Astrocyte (in vitro differentiated cells and primary cell): ENCODE data around the gene PUDP. TPM values are rescaled to one million over a fixed set of nuclear protein-coding genes. Genes with fewer than 3 reads are reported as not detected.

Experiments
- DNase-seq: peaks from one replicate; pipeline ENCODE4 v3.0.0-alpha.2; 2010; ENCODE audit warnings: low read depth
- FAIRE-seq: peaks from 2 replicates; lab custom pipeline; 2011; peaks lifted over from hg19 to GRCh38; lab: Jason Lieb, UNC
- H2AFZ ChIP-seq: 2 replicates; pipeline ENCODE4 v1.6.0; 2012; ENCODE audit warnings: low read depth, low read length, inconsistent platforms
- H3K27ac ChIP-seq: 2 replicates; pipeline ENCODE4 v1.5.1; 2011; ENCODE audit warnings: low read depth, low read length, inconsistent platforms
- H3K27me3 ChIP-seq: 2 replicates; pipeline ENCODE4 v1.6.0; 2011; ENCODE audit warnings: low read length, inconsistent platforms; ENCODE audit not compliant: insufficient read depth
- H3K36me3 ChIP-seq: 2 replicates; pipeline ENCODE4 v1.5.1; 2011; ENCODE audit warnings: low read length, inconsistent platforms; ENCODE audit not compliant: insufficient read depth
- H3K4me1 ChIP-seq: 2 replicates; pipeline ENCODE4 v1.5.1; 2011; ENCODE audit warnings: low read length, inconsistent platforms; ENCODE audit not compliant: insufficient read depth
- H3K4me2 ChIP-seq: 2 replicates; pipeline ENCODE4 v1.6.0; 2012; ENCODE audit warnings: low read length, inconsistent platforms
- H3K4me3 ChIP-seq: 2 replicates; pipeline ENCODE4 v1.5.1; 2011; ENCODE audit warnings: low read depth, mild to moderate bottlenecking, low read length, inconsistent platforms; ENCODE audit not compliant: insufficient read depth
- H3K79me2 ChIP-seq: 2 replicates; pipeline ENCODE4 v1.6.0; 2012; ENCODE audit warnings: mild to moderate bottlenecking, low read length, inconsistent platforms; ENCODE audit not compliant: insufficient read depth
- H3K9ac ChIP-seq: 2 replicates; pipeline ENCODE4 v1.6.0; 2012; ENCODE audit warnings: mild to moderate bottlenecking, low read length, inconsistent platforms
- H3K9me3 ChIP-seq: 2 replicates; pipeline ENCODE4 v1.5.1; 2012; ENCODE audit warnings: low read depth, mild to moderate bottlenecking, low read length, inconsistent platforms; ENCODE audit not compliant: insufficient read depth
- H4K20me1 ChIP-seq: 2 replicates; pipeline ENCODE4 v1.6.0; 2012; ENCODE audit warnings: low read length, inconsistent platforms; ENCODE audit not compliant: insufficient read depth
- H3K27ac Mint-ChIP-seq: one replicate; pipeline ENCODE4 v1.8.0; 2021; ENCODE audit warnings: mild to moderate bottlenecking, mixed read lengths; ENCODE audit not compliant: unreplicated experiment
- H3K27me3 Mint-ChIP-seq: one replicate; pipeline ENCODE4 v1.8.0; 2021; ENCODE audit warnings: low read depth, mixed read lengths; ENCODE audit not compliant: unreplicated experiment
- H3K36me3 Mint-ChIP-seq: one replicate; pipeline ENCODE4 v1.8.0; 2021; ENCODE audit warnings: low read depth, mixed read lengths; ENCODE audit not compliant: unreplicated experiment
- H3K4me1 Mint-ChIP-seq: one replicate; pipeline ENCODE4 v1.8.0; 2021; ENCODE audit warnings: low read depth, mixed read lengths; ENCODE audit not compliant: unreplicated experiment
- H3K4me3 Mint-ChIP-seq: one replicate; pipeline ENCODE4 v1.8.0; 2021; ENCODE audit warnings: mild to moderate bottlenecking, moderate library complexity, mixed read lengths; ENCODE audit not compliant: unreplicated experiment
- H3K9me3 Mint-ChIP-seq: one replicate; pipeline ENCODE4 v1.8.0; 2021; ENCODE audit warnings: mild to moderate bottlenecking, mixed read lengths; ENCODE audit not compliant: unreplicated experiment
- CTCF ChIP-seq: IDR thresholded peaks from 2 replicates; pipeline ENCODE4 v1.5.1; 2011; ENCODE audit warnings: low read depth, mild to moderate bottlenecking, inconsistent platforms, low read length, moderate library complexity; ENCODE audit not compliant: insufficient read depth
- EZH2 ChIP-seq: IDR thresholded peaks from 2 replicates; pipeline ENCODE4 v1.6.1; 2012; ENCODE audit warnings: mild to moderate bottlenecking, low read length, inconsistent platforms; ENCODE audit not compliant: insufficient read depth
- total RNA-seq: library from RNA; stranded (reverse); gene quantifications from 2 replicates; pipeline ENCODE4 v1.2.1, GENCODE V29; 2021

The PUDP gene
- total RNA-seq, 1 donor from 2014 or later, result 21.8 TPM

DNA sequence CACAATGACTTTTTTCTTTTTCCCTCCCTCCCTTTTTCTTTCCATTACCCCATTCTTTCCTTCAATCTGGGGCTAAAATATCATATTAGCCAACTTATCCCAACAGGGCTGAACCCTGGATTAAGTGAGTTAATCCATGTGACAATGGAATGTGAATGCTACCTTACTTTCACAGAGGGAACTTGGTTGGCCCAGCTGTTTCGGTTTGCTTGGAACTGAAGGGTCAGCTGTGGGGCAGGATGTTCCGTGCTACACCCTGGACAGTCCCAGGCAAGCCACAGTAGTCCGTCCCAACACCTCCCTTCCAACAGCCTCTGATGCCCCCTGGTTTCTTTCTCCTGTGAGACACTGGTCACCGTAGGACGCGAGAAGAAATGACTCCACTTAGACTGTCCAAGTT is 95.4 kb downstream of the PUDP start:
- Histone ChIP-seq H2AFZ (no peak overlapping the region), H3K4me3 (no peak overlapping the region), H3K9ac (no peak overlapping the region), H4K20me1 (no peaks in the 10 kb centered on the region), H3K27me3 (no peaks in the 10 kb centered on the region), H3K9me3 (no peaks in the 10 kb centered on the region), H3K4me1 (no peaks in the 10 kb centered on the region), H3K4me2 (no peak overlapping the region), H3K79me2 (no peaks in the 10 kb centered on the region), H3K27ac (no peak overlapping the region), H3K36me3 (no peaks in the 10 kb centered on the region)
- TF ChIP-seq EZH2, result no peak
- no peak for TF ChIP-seq CTCF
- FAIRE-seq (no peak), DNase-seq (no peak)
- peaks cover 5% of the 10 kb centered on the region for H3K36me3 Mint-ChIP-seq
- no peak overlapping the region for H3K27ac Mint-ChIP-seq
- no peaks in the 10 kb centered on the region for H3K27me3 Mint-ChIP-seq
- no peaks in the 10 kb centered on the region for H3K4me1 Mint-ChIP-seq
- no peak overlapping the region for H3K4me3 Mint-ChIP-seq
- H3K9me3 Mint-ChIP-seq, result no peaks in the 10 kb centered on the region

GRCh38 chrX:7050271-7050670 is 97.7 kb downstream of the PUDP start:
- H3K4me1 Mint-ChIP-seq, result no peaks in the 10 kb centered on the region
- Histone ChIP-seq H3K4me3 (no peak overlapping the region), H3K9me3 (no peaks in the 10 kb centered on the region), H3K27ac (no peak overlapping the region), H3K36me3 (no peaks in the 10 kb centered on the region), H3K9ac (no peak overlapping the region), H4K20me1 (no peaks in the 10 kb centered on the region), H3K27me3 (no peaks in the 10 kb centered on the region), H3K4me2 (no peak overlapping the region), H3K79me2 (no peaks in the 10 kb centered on the region), H2AFZ (no peak overlapping the region), H3K4me1 (no peaks in the 10 kb centered on the region)
- no peaks in the 10 kb centered on the region for H3K27me3 Mint-ChIP-seq
- no peak for TF ChIP-seq EZH2
- no peak for TF ChIP-seq CTCF
- no peak overlapping the region for H3K4me3 Mint-ChIP-seq
- no peaks in the 10 kb centered on the region for H3K9me3 Mint-ChIP-seq
- H3K27ac Mint-ChIP-seq, result no peak overlapping the region
- FAIRE-seq (no peak), DNase-seq (no peak)
- H3K36me3 Mint-ChIP-seq, result no peaks in the 10 kb centered on the region

- H3K27me3 ChIP-seq, result no peaks in the 10 kb centered on the region
Observed at GRCh38 chrX:7047951-7048350, 100.0 kb downstream of the PUDP start.

More at GRCh38 chrX:7047951-7048350, 100.0 kb downstream of the PUDP start:
- no peaks in the 10 kb centered on the region for H3K27me3 Mint-ChIP-seq
- FAIRE-seq (peak; percentile 68), DNase-seq (no peak)
- H3K4me1 Mint-ChIP-seq, result peaks cover 10% of the 10 kb centered on the region
- H3K27ac Mint-ChIP-seq, result no peak overlapping the region
- no peak overlapping the region for H3K9ac ChIP-seq
- H3K4me3 Mint-ChIP-seq, result no peak overlapping the region
- H3K36me3 ChIP-seq, result no peaks in the 10 kb centered on the region
- no peaks in the 10 kb centered on the region for H3K9me3 Mint-ChIP-seq
- H2AFZ ChIP-seq, result no peak overlapping the region
- no peaks in the 10 kb centered on the region for H3K36me3 Mint-ChIP-seq
- TF ChIP-seq EZH2 (no peak), CTCF (no peak)
- no peaks in the 10 kb centered on the region for H3K4me1 ChIP-seq
- H3K4me3 ChIP-seq, result no peak overlapping the region
- H3K79me2 ChIP-seq, result no peaks in the 10 kb centered on the region
- no peaks in the 10 kb centered on the region for H3K9me3 ChIP-seq
- no peak overlapping the region for H3K27ac ChIP-seq
- H4K20me1 ChIP-seq, result no peaks in the 10 kb centered on the region
- no peak overlapping the region for H3K4me2 ChIP-seq
